Non-pigmented ciliary epithelial cell (primary cell): Measurements from ENCODE around the gene METTL14.

ENCODE experiments used
- DNase-seq: peaks from one replicate; pipeline ENCODE4 v3.0.0-alpha.2; 2010; ENCODE audit warnings: low read depth

The METTL14 gene

DNA sequence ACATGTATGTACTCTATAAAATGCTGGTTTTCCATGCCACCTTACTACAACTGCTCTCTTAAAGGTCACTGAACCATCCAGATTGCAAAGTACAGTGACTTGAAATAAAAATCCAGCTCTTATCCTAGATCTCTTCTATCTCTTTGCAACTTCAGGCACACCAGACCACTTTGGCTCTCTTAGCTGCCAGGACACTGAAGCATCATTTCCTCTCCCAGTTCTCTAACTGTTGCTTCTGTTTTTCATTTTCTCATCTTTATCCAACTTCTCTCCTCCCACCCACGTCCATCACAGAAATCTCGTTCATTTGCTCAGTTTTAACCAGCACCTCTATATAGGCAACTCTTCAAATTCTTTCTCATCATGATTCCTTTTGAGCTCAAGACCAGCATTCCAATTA is 74.3 kb downstream of the METTL14 start:
- DNase-seq = no peak

- DNase-seq = no peak
Measured at GRCh38 chr4:118760092-118760491, 74.9 kb downstream of the METTL14 start.

- DNase-seq = no peak
Measured at GRCh38 chr4:118760493-118760892, 75.3 kb downstream of the METTL14 start.

DNA sequence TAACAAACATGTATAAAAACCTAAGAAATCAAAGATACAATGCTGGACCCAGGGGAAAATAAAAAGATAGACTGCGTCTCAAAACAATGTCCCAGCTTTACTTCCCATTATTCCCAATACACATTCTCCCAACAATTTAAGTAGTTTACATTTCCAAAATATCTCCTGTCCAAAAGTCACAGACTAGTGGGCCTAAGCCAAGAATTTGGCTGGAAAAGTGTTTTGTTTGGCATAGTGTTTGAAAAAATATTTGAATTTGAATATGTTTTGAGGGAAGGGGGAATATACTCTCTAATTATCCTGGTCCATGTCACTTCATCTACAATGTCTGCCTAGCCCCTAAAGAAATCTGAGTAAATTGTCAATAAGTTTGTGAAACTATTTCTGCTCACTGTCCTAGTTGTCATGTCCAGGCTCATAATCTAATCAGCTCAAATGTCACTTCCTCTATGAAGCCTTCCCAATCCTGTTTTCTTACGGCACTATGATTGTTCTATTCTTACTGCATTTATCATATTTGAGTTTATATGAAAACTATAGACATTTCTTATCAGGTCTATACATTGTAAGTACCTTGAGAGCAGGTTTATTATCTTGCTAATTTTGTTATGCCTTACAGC is 76.3 kb downstream of the METTL14 start:
- no peak for DNase-seq

DNA sequence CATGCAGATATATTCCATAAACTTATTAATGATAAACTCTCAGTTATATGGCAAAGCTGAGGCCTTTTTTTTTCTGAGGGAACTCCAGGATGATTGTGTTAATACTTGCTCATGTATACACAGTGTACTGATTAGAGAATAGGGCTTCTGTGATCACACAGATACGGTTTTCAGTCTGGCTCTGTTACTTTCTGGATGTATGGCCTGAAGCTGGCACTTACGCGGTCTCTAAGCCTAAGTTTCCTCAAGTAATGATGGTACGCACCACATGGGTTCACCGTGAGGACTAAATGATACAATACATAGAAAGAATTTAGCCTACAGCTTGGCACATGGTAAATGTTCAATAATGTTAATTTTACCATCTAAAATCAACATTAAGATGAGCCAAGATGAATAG is 77.0 kb downstream of the METTL14 start:
- no peak for DNase-seq

DNA sequence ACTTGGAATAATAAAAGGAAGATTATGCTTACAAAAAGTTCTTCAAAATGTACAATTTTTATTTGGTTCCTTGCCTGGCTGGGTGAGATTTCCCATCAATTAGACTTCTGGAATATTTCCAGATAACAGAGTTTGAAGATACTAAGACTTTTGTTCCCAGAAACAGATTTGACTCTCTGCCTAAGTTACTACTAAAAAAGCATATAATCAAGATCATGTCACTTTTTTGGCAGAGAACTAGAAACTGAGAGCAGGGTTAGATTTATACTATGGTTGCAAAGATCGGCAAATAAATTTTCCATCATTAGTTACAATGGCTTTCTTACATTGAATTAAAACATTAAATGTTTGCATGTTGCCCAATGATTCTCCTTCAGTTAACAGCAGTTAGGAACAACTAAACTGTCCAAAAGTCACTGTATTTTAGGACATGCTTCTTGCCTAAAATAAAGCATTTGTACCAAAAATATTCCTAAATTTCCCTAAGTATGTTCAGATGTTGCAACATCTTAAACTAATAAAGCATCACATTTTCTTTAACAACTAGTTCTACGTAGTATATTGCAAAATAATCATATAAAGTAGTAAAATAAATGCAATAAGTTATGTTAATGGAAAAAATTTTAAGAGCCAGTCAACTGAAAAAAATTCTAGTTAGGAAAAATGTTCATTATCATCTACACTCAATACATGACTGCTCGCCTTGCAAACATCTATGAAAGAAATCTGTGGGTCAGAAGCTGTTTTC is 77.7 kb downstream of the METTL14 start:
- DNase-seq = no peak
